NCI-H2029 treated with DMSO at 0.1 percent for 48 hours (cell line): ENCODE measurements around the gene TTBK2.

Experiments used
- DNase-seq: peaks from one replicate; lab custom pipeline; 2025; lab: John Stamatoyannopoulos, UW

Gene TTBK2

DNA sequence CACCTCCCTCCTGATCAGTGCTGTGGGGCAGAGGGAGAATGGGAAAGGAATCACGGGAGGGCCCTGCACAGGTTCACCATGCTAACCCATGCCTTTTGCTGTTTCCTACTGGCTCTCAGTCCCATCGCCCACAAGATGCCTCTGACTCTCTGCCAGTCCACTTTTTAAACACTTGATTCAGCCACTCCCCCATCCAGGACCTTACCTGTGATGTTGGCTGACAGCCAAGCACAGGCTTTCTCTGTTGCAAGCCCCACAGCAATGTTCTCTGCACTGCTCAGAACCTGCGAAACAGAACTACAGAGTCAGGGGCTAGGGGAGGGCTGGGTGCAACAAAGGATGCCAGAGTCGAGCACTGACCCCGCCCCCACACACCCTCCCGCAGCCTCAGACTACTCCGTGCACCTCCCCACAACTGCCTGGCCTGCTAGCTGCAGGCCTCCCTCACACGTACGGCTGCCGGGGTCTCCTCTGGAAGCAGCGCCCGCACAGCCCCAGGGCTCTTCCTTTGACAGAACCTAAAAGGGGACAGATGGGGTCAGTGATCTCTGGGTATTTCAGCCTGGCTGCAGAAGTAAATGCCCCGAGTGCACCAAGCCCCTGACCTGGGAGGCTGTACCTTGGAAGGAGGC lies 192.7 kb downstream of the TTBK2 start:
- DNase-seq = peak; percentile 15

- DNase-seq = no peak
Observed at GRCh38 chr15:42726114-42726513, 194.5 kb downstream of the TTBK2 start.

DNA sequence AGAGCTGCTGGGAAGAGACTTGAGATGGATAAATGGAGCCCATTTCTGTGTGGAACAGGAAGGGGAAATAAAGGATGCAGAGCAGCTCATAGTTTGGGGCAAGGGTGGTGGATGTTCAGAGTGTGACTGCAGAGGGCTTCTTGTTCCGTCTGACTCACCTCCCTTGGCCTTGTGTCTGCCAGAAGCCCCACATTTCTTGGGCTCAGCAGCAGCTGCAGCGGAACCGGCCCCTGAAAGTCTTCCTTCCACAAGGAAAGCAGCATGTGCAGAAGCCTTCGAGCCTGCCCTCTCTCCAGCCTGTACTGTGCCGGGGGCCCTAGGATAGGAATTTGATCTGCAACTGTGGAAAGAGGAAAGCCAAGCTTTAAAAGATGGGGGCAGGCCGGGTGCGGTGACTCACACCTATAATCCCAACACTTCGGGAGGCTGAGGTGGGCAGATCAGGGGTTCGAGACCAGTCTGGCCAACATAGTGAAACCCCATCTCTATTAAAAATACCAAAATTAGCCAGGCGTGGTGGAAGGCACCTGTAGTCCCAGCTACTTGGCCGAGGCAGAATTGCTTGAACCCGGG lies 195.2 kb downstream of the TTBK2 start:
- DNase-seq = no peak

- no peak for DNase-seq
Observed at GRCh38 chr15:42724276-42724675, 196.3 kb downstream of the TTBK2 start.

DNA sequence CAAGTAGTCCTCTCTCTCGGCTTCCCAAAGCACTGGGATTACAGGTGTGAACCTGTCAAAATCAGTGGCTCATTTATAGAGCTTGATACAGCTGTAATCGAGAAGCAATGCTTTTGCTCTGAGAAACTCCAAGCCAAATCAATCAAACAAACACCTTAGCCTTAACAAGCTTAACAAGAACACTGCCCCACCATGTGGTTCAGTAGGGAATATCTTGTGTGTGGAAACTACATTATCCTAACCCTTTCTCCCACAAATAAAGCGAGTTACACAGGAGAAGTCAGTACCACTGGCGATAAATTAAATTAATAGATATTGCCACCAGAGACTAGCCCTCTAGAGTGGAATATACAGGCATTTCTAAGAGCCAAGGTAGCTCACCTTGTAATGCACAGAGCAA lies 197.5 kb downstream of the TTBK2 start:
- no peak for DNase-seq

DNA sequence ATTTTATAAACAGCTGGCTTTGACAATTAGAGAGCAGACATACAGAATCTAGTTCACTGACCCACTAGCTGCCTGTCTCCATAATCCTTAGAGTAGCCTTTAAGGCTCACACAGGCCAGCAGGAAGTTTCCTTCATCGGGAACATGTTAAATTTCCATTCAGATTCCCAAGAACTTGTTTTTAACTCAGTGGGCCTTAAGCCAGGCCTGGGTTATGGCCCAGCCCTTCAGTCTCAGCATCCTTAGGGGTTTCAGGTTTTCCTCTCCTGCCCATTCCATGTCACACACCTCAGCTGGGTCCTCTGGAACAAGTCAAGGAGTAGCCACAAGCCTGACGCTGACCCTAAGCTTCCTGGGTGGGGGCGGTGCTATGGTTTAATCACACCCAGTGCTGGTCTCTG lies 198.7 kb downstream of the TTBK2 start:
- no peak for DNase-seq

DNA sequence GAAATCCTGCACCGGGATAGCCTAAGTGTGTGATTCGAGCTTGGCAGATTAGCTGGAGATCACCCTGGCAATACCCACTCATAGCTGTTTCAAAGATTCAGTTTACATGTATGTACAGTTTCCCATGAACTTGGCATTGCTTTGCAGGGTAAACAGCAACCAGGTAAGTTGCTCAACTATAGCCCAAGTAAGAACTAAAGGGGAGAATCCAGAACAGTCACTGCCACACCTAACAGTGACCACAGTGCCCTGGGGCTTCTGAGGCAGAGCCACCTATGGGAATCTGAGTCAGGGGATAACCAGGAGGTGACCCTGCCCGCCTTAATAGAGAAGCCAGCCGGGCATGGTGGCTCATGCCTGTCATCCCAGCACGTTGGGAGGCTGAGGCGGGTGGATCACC lies 199.6 kb downstream of the TTBK2 start:
- no peak for DNase-seq

GRCh38 chr15:42720071-42720470 lies 200.5 kb downstream of the TTBK2 start:
- no peak for DNase-seq

DNA sequence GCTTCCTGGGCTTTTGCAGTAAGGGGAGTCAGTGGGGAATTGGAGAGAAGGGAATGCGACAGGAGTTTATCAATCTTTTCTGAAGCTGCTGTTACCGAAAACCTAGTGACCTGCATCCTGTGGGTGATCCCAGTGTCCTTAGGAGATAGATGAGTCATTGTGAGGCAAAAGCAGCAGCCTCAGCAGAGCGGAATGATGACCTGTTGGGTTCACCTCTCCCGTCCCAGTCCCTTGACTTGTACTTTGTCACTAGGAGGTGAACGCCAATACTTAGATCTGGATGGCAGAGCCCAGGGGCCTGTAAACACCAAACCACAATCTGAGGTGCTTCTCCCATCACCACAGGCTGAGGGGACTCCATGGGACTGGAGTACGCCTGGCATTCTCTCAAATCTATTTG lies 201.5 kb downstream of the TTBK2 start:
- DNase-seq = no peak

GRCh38 chr15:42716626-42717025 lies 204.0 kb downstream of the TTBK2 start:
- DNase-seq = no peak

GRCh38 chr15:42716125-42716524 lies 204.5 kb downstream of the TTBK2 start:
- DNase-seq = no peak

GRCh38 chr15:42712584-42712983 lies 208.0 kb downstream of the TTBK2 start:
- no peak for DNase-seq

GRCh38 chr15:42711746-42712145 lies 208.8 kb downstream of the TTBK2 start:
- no peak for DNase-seq

DNA sequence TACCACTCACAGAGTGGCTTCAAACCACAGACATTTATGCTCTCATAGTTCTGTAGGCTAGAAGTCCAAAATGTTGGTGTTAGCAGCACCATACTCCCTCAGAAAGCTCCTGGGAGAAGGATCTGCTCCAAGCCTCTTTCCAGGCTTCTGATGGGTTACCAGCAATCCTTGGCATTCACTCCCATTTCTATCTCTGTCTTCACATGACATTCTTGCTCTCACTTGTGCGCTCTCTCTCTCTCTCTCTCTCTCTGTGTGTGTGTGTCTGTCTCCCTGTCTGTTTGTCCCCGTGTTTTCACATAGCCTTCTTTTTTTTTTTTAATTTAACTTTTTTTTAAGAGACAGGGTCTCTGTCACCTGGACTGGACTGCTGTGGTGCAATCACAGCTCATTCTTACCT lies 209.9 kb downstream of the TTBK2 start:
- DNase-seq = no peak

DNA sequence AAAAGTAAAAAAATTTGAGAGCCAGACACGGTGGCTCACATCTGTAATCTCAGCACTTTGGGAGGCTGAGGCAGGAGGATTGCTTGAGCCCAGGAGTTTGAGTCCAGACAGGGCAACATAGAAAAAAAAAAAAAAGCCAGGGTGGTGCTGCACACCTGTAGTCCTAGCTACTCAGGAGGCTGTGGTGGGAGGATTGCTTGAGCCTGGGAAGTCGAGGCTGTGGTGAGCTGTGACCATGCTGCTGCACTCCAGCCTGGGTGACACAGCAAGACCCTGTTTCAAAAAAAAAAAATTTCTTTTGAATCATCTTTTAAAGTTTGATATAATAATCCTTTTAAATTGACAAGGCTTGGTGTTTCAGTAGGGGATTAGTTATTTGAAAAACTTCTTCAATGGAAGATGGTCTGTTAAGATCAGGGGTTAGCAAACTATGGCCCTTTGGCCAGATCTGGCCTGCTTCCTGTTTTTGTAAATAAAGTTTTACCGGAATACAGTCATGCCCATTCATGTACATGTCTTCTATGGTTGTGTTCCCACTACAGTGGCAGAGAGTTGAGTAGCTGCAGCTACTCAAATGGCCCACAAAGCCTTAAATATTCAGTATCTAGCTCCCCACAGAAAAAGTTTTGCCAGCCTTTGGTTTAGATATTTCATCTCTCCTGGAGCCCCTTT lies 212.6 kb downstream of the TTBK2 start:
- no peak for DNase-seq

DNA sequence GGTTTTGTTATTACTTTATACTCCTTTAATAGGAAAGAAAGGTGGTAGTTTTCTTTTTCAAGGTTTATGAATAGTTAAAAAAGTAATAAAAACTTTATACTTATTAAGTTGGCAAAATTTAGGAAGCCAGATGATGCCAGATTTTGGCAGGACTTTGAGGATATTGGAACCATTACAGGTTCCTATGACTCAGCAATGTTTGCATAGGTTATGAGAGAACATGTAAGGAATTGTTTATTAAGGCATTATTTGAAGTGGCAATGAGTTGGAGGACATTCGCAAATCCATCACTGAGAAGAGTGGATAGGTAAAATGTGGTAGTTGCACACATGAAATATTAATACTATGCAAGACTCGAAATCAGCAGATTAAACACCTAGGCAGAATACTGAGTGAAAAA lies 213.5 kb downstream of the TTBK2 start:
- peak; percentile 0 for DNase-seq

DNA sequence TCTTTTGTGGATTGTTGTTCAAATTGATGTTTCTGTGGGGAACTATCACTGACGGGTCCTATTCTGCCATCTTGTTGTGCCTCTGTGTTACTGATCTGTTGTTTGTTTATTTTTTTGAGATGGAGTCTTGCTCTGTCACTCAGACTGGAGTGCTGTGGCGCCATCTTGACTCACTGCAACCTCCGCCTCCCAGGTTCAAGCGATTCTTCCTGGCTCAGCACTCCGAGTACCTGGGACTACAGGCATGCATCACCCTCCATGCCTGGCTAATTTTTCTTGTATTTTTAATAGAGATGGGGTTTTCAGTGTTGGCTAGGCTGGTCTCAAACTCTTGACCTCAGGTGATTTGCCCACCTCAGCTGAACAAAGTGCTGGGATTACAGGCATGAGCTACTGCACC lies 215.2 kb downstream of the TTBK2 start:
- no peak for DNase-seq

DNA sequence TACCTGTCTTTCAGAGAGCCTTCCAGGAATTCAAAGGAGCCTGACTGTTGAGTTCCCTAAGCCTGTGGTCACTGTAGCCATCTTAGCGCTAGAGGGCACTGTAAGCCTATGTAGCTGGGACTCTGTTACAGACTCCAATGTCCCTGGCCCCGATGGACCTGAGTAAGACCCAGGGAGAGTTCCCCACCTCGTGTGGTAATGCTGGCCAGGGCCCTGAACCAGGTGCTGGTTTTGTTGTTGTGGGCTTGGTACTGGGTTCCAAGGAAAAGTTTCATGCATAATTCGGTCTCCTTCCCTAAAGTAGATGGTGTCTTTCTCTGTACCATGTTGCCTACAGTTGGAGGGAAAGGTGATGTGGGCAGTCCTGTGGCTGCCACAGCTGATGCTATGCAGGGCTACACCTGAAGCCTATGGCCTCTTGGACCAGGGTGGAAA lies 216.1 kb downstream of the TTBK2 start:
- DNase-seq = peak; percentile 46

GRCh38 chr15:42696626-42697025 lies 224.0 kb downstream of the TTBK2 start:
- DNase-seq = no peak

- no peak for DNase-seq
Observed at GRCh38 chr15:42695527-42696071, 225.0 kb downstream of the TTBK2 start.

DNA sequence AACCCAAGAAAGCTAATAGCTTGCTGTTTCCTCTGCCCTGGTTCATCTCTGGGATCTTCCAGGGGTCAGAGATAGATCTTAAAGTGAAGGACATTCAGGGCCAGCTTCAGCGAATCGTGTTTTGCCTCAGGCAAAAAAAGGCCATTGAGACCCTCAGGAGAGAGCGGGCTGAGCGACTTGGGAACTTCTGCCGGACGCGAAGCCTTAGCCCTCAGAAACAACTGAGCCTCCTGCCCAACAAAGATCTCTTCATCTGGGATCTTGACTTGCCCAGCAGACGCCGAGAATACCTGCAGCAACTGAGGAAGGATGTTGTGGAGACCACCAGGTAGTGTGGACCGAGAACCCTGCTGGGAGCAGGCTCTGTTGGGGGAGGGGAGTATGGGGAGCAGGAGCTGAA lies 226.2 kb downstream of the TTBK2 start:
- DNase-seq = no peak

DNA sequence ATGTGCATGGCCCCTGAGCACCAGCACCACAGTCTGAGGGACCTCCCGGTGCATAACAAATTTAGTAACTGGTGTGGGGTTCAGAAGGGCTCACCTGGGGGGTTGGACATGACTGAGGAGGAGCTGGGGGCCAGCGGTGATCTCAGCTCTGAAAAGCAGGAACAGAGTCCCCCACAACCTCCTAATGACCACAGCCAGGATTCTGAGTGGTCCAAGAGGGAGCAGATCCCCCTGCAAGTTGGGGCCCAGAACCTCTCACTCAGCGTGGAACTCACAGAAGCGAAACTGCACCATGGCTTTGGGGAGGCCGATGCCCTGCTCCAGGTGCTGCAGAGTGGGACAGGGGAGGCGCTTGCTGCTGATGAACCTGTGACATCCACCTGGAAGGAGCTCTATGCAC lies 226.6 kb downstream of the TTBK2 start:
- no peak for DNase-seq

- DNase-seq = no peak
Observed at GRCh38 chr15:42693496-42693895, 227.1 kb downstream of the TTBK2 start.
